Fibroblast of skin of right quadriceps (primary cell): ENCODE results near the gene NDFIP2.
A peak's percentile ranks its signal among the peaks of the same experiment; 100 is the strongest.
"Not testable (repeated sequence)": the region's sequence is repeated elsewhere in the genome, so short reads cannot be mapped to it uniquely, and the experiment has no call there.

Experiments
- DNase-seq: peaks from one replicate; pipeline ENCODE4 v3.0.0-alpha.2; 2013

Gene NDFIP2

GRCh38 chr13:79541426-79542049 lies 60.6 kb downstream of the NDFIP2 start:
- peak; percentile 58 for DNase-seq

DNA sequence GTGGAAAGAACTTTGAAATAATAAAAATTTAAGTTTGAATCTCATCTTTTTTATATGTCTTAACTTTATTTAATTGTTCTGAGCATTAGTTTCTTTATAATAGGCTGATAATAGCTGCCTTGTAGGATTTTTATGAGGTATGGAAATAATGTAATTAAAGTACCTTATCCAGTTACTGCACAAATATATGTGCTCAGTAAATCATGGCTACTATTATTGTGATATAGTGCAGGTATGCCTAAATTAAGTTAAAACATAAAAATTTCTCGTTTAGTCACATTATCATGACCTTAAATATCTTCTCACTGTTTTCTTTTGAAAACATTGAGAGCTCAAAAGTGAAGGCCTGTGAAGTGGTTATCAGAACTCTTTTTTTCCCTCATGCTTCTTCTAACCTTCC lies 62.9 kb downstream of the NDFIP2 start:
- no peak for DNase-seq

GRCh38 chr13:79547211-79548195 lies 66.5 kb downstream of the NDFIP2 start:
- DNase-seq: no peak

GRCh38 chr13:79548902-79549301 lies 67.9 kb downstream of the NDFIP2 start:
- peak; percentile 6 for DNase-seq

DNA sequence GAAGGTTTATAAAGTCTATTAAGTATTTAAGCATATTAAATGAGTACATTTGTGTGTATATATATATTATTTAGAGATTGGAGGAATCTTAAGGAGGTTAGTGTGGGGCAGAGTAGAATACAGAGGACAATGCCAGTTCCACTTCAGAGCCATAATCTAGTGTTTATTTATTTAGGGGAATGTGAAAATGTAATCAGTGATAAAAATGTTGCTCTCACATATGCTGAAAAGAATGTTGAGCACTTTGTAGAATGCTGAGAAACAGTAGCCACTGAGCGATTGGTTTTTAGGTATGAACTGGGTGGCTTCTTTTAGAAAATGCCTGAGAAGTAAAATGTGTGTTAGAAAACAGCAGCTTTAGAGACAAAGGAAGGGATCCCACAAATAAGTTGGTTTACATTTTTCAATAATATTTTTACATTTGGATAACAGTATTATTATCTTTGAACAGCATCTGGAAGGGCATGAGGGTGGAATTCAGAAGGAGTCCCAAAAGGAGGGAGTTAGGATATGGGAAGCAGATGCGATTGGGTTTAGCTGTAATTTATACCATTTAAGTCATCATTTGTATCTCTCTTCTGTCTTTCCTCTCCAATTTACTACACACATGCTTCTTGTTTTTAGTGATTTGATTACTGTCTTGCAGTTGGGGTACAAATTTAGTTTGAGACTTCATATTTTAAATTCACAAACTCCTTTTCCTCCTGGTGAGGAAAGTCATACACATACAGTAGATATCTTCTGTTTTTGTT lies 68.6 kb downstream of the NDFIP2 start:
- peak; percentile 14 for DNase-seq

- no peak for DNase-seq
Measured at GRCh38 chr13:79557666-79558065, 76.7 kb downstream of the NDFIP2 start.

- no peak for DNase-seq
Measured at GRCh38 chr13:79560954-79561353, 80.0 kb downstream of the NDFIP2 start.

DNA sequence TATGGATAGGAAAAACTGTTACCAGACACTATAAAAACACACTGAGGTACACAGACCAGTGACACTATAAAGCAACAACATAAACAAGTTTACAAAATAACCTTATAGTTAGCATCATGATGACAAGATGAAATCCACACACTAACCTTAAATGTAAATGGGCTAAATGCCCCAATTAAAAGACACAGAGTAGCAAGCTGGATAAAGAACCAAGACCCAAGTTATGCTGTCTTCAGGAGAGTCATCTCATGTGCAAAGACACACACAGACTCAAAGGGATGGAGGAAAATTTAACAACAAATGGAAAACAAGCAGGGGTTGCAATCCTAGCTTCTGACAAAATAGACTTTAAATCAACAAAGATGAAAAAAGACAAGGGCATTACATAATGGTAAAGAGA lies 81.6 kb downstream of the NDFIP2 start:
- no peak for DNase-seq

DNA sequence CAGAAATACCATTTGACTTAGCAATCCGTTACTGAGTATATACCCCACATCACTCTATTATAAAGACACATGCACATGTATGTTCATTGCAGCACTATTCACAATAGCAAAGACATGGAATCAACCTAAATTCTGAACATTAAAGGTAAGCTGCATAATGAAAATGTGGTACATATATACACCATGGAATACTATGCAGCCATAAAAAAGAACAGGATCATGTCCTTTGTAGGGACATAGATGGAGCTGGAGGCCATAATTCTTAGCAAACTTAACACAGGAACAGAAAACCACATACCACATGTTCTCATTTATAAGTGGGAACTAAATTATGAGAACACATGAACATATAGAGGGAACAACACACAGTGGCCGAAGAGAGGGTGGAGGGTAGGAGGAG lies 85.2 kb downstream of the NDFIP2 start:
- DNase-seq: no peak

DNA sequence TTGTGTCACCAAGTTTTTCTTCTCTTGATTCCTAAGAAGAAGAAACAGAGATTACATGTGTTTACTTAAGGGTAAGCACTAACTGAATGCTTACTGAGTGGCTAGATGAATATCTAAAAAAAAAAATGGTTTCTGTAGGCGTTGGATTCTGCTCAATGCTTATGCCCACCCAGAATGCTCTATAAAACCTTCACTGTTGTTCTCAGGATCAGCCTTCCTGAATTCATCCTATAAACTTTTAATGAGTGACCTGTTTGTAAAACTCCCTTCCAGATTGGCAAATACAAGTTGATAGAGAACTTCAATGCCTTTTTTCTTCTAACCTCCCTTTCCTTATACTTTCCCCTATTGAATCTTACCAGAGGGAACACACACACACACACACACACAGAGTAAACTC lies 90.2 kb downstream of the NDFIP2 start:
- no peak for DNase-seq

DNA sequence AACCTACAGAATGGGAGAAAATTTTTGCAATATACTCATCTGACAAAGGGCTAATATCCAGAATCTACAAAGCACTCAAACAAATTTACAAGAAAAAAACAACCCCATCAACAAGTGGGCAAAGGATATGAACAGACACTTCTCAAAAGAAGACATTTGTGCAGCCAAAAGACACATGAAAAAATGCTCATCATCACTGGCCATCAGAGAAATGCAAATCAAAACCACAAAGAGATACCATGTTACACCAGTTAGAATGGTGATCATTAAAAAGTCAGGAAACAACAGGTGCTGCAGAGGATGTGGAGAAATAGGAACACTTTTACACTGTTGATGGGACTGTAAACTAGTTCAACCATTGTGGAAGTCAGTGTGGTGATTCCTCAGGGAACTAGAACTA lies 92.9 kb downstream of the NDFIP2 start:
- DNase-seq: not testable (repeated sequence)

DNA sequence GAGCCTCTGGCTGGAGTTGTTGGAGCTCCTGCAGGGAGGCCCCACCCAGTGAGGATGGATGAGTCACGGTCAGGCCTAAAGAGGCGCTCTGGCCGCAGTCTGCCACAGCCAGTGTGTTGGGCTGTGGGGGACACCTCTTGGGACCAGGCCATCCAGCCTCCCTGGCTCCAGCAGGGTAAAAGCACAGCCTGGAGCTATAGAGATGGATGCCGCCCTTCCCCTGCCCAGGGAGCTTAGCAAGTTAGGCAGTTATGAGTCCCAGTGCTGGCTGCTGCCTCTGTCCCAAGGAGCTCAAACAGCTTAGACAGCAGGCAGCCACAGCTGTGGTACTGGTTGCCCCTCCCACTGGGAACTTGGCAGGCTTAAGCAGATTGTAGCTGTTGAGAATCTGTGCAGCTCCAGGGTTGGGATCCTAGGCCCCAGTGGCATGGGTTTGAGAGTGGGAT lies 100.9 kb downstream of the NDFIP2 start:
- DNase-seq: no peak

DNA sequence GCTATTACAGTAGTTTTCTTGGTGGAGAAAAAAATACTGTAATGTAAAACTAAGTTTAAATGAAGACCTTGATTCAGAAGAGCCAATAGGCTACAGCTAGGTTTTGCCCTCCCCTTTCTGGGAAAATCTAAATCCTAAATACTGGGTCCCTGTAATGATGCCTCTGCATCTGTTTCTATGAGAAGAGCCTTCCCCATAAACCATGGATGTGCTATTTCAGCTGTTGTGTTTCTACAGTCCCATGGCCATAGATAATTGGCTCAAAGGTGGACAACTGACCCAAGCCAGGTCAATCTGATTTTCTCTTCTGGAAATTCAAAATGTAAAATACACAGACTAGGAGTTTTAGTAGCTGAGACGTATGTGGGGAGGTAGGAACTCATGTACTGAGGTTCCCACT lies 101.9 kb downstream of the NDFIP2 start:
- no peak for DNase-seq

DNA sequence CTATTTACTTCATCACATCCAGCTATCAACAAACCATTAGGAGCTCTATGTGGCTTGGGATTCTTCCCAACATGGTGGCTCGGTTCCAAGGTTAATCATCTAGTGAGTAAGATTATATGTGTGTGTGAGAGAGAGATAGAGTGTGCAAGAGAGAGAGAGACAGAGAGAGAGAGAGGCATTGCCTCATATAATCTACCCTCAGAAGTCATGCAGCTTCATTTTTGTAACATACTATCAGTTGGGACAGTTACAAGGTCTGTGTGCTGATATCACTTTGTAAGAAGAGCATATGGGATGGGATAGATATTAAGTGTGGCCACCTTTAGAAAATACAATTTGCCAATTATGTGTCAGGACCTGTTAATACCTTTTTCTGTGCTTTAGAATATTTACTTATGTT lies 104.1 kb downstream of the NDFIP2 start:
- no peak for DNase-seq

- no peak for DNase-seq
Measured at GRCh38 chr13:79589603-79590393, 108.8 kb downstream of the NDFIP2 start.

GRCh38 chr13:79590394-79590676 lies 109.4 kb downstream of the NDFIP2 start:
- no peak for DNase-seq

GRCh38 chr13:79591493-79591892 lies 110.5 kb downstream of the NDFIP2 start:
- no peak for DNase-seq

DNA sequence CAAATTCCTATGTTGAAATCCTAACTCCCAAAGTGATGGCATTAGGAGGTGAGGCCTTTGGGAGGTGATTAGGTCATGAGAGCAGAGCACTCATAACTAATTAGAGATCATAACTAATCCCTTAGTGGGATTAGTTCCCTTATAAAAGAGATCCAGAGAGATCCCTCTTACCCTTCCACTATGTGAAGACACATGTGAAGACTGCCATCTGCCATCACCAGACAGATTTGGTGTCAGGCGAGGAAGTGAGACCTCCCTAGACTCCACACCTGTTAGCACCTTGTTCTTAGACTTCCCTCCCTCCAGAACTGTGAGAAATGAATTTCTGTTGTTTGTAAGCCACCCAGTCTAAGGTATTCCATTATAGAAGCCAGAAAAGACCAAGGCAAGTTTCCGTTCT lies 112.2 kb downstream of the NDFIP2 start:
- no peak for DNase-seq

DNA sequence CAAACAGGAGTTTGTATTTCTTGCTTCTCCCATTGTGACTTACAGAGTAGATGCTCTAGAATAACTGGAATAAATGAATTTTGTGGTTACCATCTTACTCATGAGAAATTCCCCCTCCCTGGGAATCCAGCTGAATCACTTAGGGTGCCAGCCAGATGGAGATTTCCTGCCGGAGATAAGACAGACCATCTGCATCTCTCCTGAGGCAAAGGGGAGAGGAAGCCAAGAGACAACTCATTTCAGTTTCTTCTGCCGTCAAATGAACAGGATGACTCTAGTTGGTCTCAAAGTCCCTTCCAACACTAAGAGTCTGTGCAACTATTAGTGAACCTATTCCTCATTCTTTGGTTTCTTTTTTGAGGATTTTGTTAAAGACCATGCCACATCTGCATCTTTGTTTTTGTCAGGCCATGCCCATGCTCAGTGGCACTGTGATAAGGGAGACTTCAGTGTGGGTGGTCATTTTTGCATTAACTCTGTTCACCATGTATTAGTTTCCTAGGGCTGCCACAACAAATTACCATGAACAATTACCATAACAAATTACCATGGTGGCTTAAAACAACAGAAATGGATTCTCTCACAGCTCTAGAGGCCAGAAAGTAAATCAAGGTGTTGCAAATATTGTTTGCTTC lies 112.8 kb downstream of the NDFIP2 start:
- peak; percentile 70 for DNase-seq

- DNase-seq: not testable (repeated sequence)
Measured at GRCh38 chr13:79600146-79600545, 119.2 kb downstream of the NDFIP2 start.

- no peak for DNase-seq
Measured at GRCh38 chr13:79602936-79603335, 122.0 kb downstream of the NDFIP2 start.

GRCh38 chr13:79604752-79605151 lies 123.8 kb downstream of the NDFIP2 start:
- no peak for DNase-seq
